Islet of Langerhans (tissue), 1 donor: Measurements from ENCODE around the gene LSM10.

Experiments
- FAIRE-seq: peaks from one replicate; lab custom pipeline; 2011; peaks lifted over from hg19 to GRCh38; lab: Jason Lieb, UNC

LSM10 gene

GRCh38 chr1:36397378-36398230 is at the start of gene LSM10:
LSM10 (minus strand) TSS chr1:36397908; CDS start chr1:36394129, 3,779 bp downstream.
- no peak for FAIRE-seq

- FAIRE-seq, result no peak
These were observed 49.7 kb upstream of the LSM10 start for GRCh38 chr1:36447450-36447849.

GRCh38 chr1:36446746-36447145 is 49.0 kb upstream of the LSM10 start:
- FAIRE-seq, result no peak

GRCh38 chr1:36446271-36446670 is 48.6 kb upstream of the LSM10 start:
- FAIRE-seq, result no peak

GRCh38 chr1:36443297-36443696 is 45.6 kb upstream of the LSM10 start:
- no peak for FAIRE-seq

GRCh38 chr1:36442337-36442736 is 44.6 kb upstream of the LSM10 start:
- FAIRE-seq, result no peak

- no peak for FAIRE-seq
These were observed 42.9 kb upstream of the LSM10 start for GRCh38 chr1:36440646-36441045.

GRCh38 chr1:36440044-36440443 is 42.3 kb upstream of the LSM10 start:
- no peak for FAIRE-seq

- FAIRE-seq, result no peak
These were observed 41.0 kb upstream of the LSM10 start for GRCh38 chr1:36438715-36439114.

- FAIRE-seq, result no peak
These were observed 39.1 kb upstream of the LSM10 start for GRCh38 chr1:36436821-36437220.

- no peak for FAIRE-seq
These were observed 35.4 kb upstream of the LSM10 start for GRCh38 chr1:36433102-36433501.

GRCh38 chr1:36432616-36433015 is 34.9 kb upstream of the LSM10 start:
- no peak for FAIRE-seq

- no peak for FAIRE-seq
These were observed 28.1 kb upstream of the LSM10 start for GRCh38 chr1:36425791-36426190.

- FAIRE-seq, result no peak
These were observed 23.9 kb upstream of the LSM10 start for GRCh38 chr1:36421649-36422048.

- FAIRE-seq, result peak; percentile 95
These were observed 23.2 kb upstream of the LSM10 start for GRCh38 chr1:36420836-36421317.

GRCh38 chr1:36420409-36420808 is 22.7 kb upstream of the LSM10 start:
- no peak for FAIRE-seq

- FAIRE-seq, result no peak
These were observed 21.9 kb upstream of the LSM10 start for GRCh38 chr1:36419569-36419968.

- no peak for FAIRE-seq
These were observed 21.4 kb upstream of the LSM10 start for GRCh38 chr1:36419140-36419539.

- no peak for FAIRE-seq
These were observed 20.2 kb upstream of the LSM10 start for GRCh38 chr1:36417931-36418330.

GRCh38 chr1:36415661-36416326 is 18.1 kb upstream of the LSM10 start:
- no peak for FAIRE-seq

- FAIRE-seq, result no peak
These were observed 16.7 kb upstream of the LSM10 start for GRCh38 chr1:36414384-36414783.

- FAIRE-seq, result no peak
These were observed 14.3 kb upstream of the LSM10 start for GRCh38 chr1:36411674-36412648.
